Activated effector memory CD4-positive, alpha-beta T cell treated with anti-CD3 and anti-CD28 coated beads, Interleukin-2, amount 50 U/mL, for 16 hours (primary cell): ENCODE data around the gene FAM219B.
"Not testable (repeated sequence)": the region's sequence is repeated elsewhere in the genome, so short reads cannot be mapped to it uniquely, and the experiment has no call there.

Experiments
- DNase-seq: peaks from one replicate; pipeline ENCODE4 v3.0.0-alpha.2; 2020

The FAM219B gene

GRCh38 chr15:74906450-74907162, at the start of gene FAM219B:
TSS of gene FAM219B (minus strand) at chr15:74906851. CDS start at chr15:74906800, 51 bp downstream.
- peak; percentile 93 for DNase-seq

- DNase-seq = peak; percentile 87
Observed at GRCh38 chr15:74955796-74956647, 49.4 kb upstream of the FAM219B start.

GRCh38 chr15:74955017-74955416, 48.4 kb upstream of the FAM219B start:
- no peak for DNase-seq

GRCh38 chr15:74954515-74954914, 47.9 kb upstream of the FAM219B start:
- no peak for DNase-seq

- no peak for DNase-seq
Observed at GRCh38 chr15:74951006-74951405, 44.4 kb upstream of the FAM219B start.

GRCh38 chr15:74950078-74950908, 43.6 kb upstream of the FAM219B start:
- DNase-seq = peak; percentile 91

- peak; percentile 96 for DNase-seq
Observed at GRCh38 chr15:74937590-74938371, 31.1 kb upstream of the FAM219B start, which contains the start of gene COX5A. TSS of gene COX5A (minus strand) at chr15:74938073. CDS start at chr15:74938014, 59 bp downstream.

- no peak for DNase-seq
Observed at GRCh38 chr15:74937272-74937589, 30.6 kb upstream of the FAM219B start.

- not testable (repeated sequence) for DNase-seq
Observed at GRCh38 chr15:74935193-74935592, 28.5 kb upstream of the FAM219B start.

GRCh38 chr15:74933573-74933972, 26.9 kb upstream of the FAM219B start:
- peak; percentile 1 for DNase-seq

- DNase-seq = no peak
Observed at GRCh38 chr15:74928771-74929198, 22.1 kb upstream of the FAM219B start.

- no peak for DNase-seq
Observed at GRCh38 chr15:74924525-74924924, 17.9 kb upstream of the FAM219B start.

GRCh38 chr15:74920456-74920855, 13.8 kb upstream of the FAM219B start:
- DNase-seq = no peak

GRCh38 chr15:74917676-74918075, 11.0 kb upstream of the FAM219B start:
- no peak for DNase-seq

GRCh38 chr15:74913799-74914198, 7.1 kb upstream of the FAM219B start:
- DNase-seq = peak; percentile 4

- DNase-seq = peak; percentile 14
Observed at GRCh38 chr15:74913041-74913440, 6.4 kb upstream of the FAM219B start.

GRCh38 chr15:74908635-74909034, 2.0 kb upstream of the FAM219B start:
- peak; percentile 25 for DNase-seq

GRCh38 chr15:74907163-74907870, 666 bp upstream of the FAM219B start:
- DNase-seq = peak; percentile 54

- peak; percentile 75 for DNase-seq
Observed at GRCh38 chr15:74906067-74906449, 593 bp downstream of the FAM219B start.

GRCh38 chr15:74904190-74904805, 2.4 kb downstream of the FAM219B start:
- DNase-seq = no peak

- DNase-seq = no peak
Observed at GRCh38 chr15:74903676-74904075, 3.0 kb downstream of the FAM219B start.
